Mesenchymal stem cell (in vitro differentiated cells and primary cell): ENCODE measurements around the gene UBP1. TPM values are rescaled to one million over a fixed set of nuclear protein-coding genes. Genes with fewer than 3 reads are reported as not detected.
"Not testable (repeated sequence)": the region's sequence is repeated elsewhere in the genome, so short reads cannot be mapped to it uniquely, and the experiment has no call there.

Experiments used
- DNase-seq: peaks from one replicate; pipeline ENCODE4 v3.0.0-alpha.2; 2013
- H2AFZ ChIP-seq: one replicate; pipeline ENCODE4 v1.6.1; 2013; ENCODE audit warnings: low read depth, mild to moderate bottlenecking, control low read depth, inconsistent platforms, low read length, moderate library complexity
- H2AK5ac ChIP-seq: 2 replicates; pipeline ENCODE4 v1.6.1; 2013; ENCODE audit warnings: low read length, moderate library complexity, mild to moderate bottlenecking, inconsistent platforms; ENCODE audit not compliant: severe bottlenecking
- H2BK120ac ChIP-seq: one replicate; pipeline ENCODE4 v1.6.1; 2013; ENCODE audit warnings: low read depth, mild to moderate bottlenecking, inconsistent platforms, low read length, moderate library complexity
- H2BK12ac ChIP-seq, 2 experiments: one replicate each; pipeline ENCODE4 v1.6.1; 2013; ENCODE audit warnings: inconsistent platforms in 2 of 2, low read length in 2 of 2, mild to moderate bottlenecking in 2 of 2, moderate library complexity in 2 of 2, control low read depth in 1 of 2
- H2BK15ac ChIP-seq: one replicate; pipeline ENCODE4 v1.6.1; 2013; ENCODE audit warnings: mild to moderate bottlenecking, low read depth, inconsistent platforms; ENCODE audit not compliant: poor library complexity, severe bottlenecking
- H2BK5ac ChIP-seq: 2 replicates; pipeline ENCODE4 v1.6.1; 2013; ENCODE audit warnings: low read depth, mild to moderate bottlenecking, low read length, control low read depth, inconsistent platforms; ENCODE audit not compliant: poor library complexity, severe bottlenecking
- H3K14ac ChIP-seq, 2 experiments: one replicate each; pipeline ENCODE4 v1.6.1; 2013; ENCODE audit warnings: inconsistent platforms in 2 of 2, low read length in 2 of 2, control low read depth in 1 of 2, mild to moderate bottlenecking in 1 of 2, moderate library complexity in 1 of 2
- H3K18ac ChIP-seq, 2 experiments: one replicate each; pipeline ENCODE4 v1.6.1; 2013; ENCODE audit warnings: inconsistent platforms in 2 of 2, low read length in 2 of 2, control low read depth in 1 of 2, low read depth in 1 of 2, mild to moderate bottlenecking in 1 of 2
- H3K23ac ChIP-seq, 2 experiments: one replicate each; pipeline ENCODE4 v1.6.1; 2013; ENCODE audit warnings: inconsistent platforms in 2 of 2, low read length in 2 of 2, mild to moderate bottlenecking in 2 of 2, moderate library complexity in 2 of 2, control low read depth in 1 of 2
- H3K27ac ChIP-seq: 2 replicates; pipeline ENCODE4 v1.5.1; 2013; ENCODE audit warnings: mild to moderate bottlenecking, moderate library complexity, low read length, control low read depth, inconsistent platforms; ENCODE audit not compliant: poor library complexity, severe bottlenecking
- H3K27me3 ChIP-seq, 2 experiments: 2 replicates each; pipeline versions ENCODE4 v1.6.1 to v1.7.0; 2013; ENCODE audit warnings: low read length in 2 of 2, mild to moderate bottlenecking in 2 of 2, moderate library complexity in 2 of 2, control low read depth in 1 of 2, inconsistent platforms in 1 of 2; ENCODE audit not compliant: control insufficient read depth in 1 of 2, insufficient read depth in 1 of 2
- H3K36me3 ChIP-seq, 2 experiments: 2 replicates each; pipeline versions ENCODE4 v1.6.1 to v1.7.0; 2013; ENCODE audit warnings: low read length in 2 of 2, control low read depth in 1 of 2, inconsistent platforms in 1 of 2, low read depth in 1 of 2, mild to moderate bottlenecking in 1 of 2; ENCODE audit not compliant: insufficient read depth in 2 of 2, control insufficient read depth in 1 of 2
- H3K4ac ChIP-seq, 2 experiments: one replicate each; pipeline ENCODE4 v1.6.1; 2013; ENCODE audit warnings: inconsistent platforms in 2 of 2, low read length in 2 of 2, mild to moderate bottlenecking in 2 of 2, moderate library complexity in 2 of 2, control low read depth in 1 of 2, low read depth in 1 of 2
- H3K4me1 ChIP-seq: 2 replicates; pipeline ENCODE4 v1.6.1; 2013; ENCODE audit warnings: low read depth, low read length, control low read depth; ENCODE audit not compliant: control insufficient read depth, insufficient read depth
- H3K4me2 ChIP-seq: 2 replicates; pipeline ENCODE4 v1.6.1; 2013; ENCODE audit warnings: low read length, mild to moderate bottlenecking, inconsistent platforms; ENCODE audit not compliant: poor library complexity, severe bottlenecking
- H3K4me3 ChIP-seq, 2 experiments: 2 replicates each; pipeline versions ENCODE4 v1.5.1 to v1.7.0; 2013; ENCODE audit warnings: low read length in 2 of 2, mild to moderate bottlenecking in 2 of 2, control low read depth in 1 of 2, low read depth in 1 of 2; ENCODE audit not compliant: insufficient read depth in 1 of 2
- H3K79me1 ChIP-seq: replicated peaks from 2 replicates; pipeline ENCODE4 v1.6.1; 2013; ENCODE audit warnings: mild to moderate bottlenecking, control low read depth, low read length, inconsistent platforms; ENCODE audit not compliant: poor library complexity, severe bottlenecking
- H3K9ac ChIP-seq: 2 replicates; pipeline ENCODE4 v1.7.0; 2013; ENCODE audit warnings: mild to moderate bottlenecking, low read length, moderate library complexity
- H3K9me3 ChIP-seq: 2 replicates; pipeline ENCODE4 v1.7.0; 2013; ENCODE audit warnings: mild to moderate bottlenecking, low read length; ENCODE audit not compliant: control insufficient read depth
- H4K8ac ChIP-seq: one replicate; pipeline ENCODE4 v1.6.1; 2013; ENCODE audit warnings: inconsistent platforms, mild to moderate bottlenecking, low read length, moderate library complexity
- H4K91ac ChIP-seq: one replicate; pipeline ENCODE4 v1.6.1; 2013; ENCODE audit warnings: mild to moderate bottlenecking, low read length, inconsistent platforms
- small RNA-seq: library from polyadenylated mRNA; stranded (forward); fragments of <200 nt; extraction: miRNeasy Mini kit (QIAGEN cat#:217004); gene quantifications from one replicate; pipeline ENCODE3, GENCODE V24; 2013; ENCODE audit warnings: low read depth

Gene UBP1

GRCh38 chr3:33339758-33340157 lies 100.4 kb downstream of the UBP1 start:
- Histone ChIP-seq H2BK12ac (no peak overlapping the region), H2BK5ac (no peak overlapping the region), H2AK5ac (no peak overlapping the region), H2AFZ (no peak overlapping the region), H4K91ac (no peak overlapping the region), H3K18ac (no peak overlapping the region), H3K23ac (no peak overlapping the region), H4K8ac (no peak overlapping the region), H3K79me1 (peaks cover 1% of the 10 kb centered on the region), H2BK15ac (no peak overlapping the region), H3K4me3 (no peak overlapping the region), H3K36me3 (no peaks in the 10 kb centered on the region), H3K27ac (no peak overlapping the region), H3K14ac (no peak overlapping the region), H3K4ac (no peak overlapping the region), H3K27me3 (no peaks in the 10 kb centered on the region), H3K9me3 (peaks cover 10% of the 10 kb centered on the region), H2BK120ac (no peak overlapping the region), H3K9ac (no peak overlapping the region), H3K4me2 (no peak overlapping the region), H3K4me1 (no peaks in the 10 kb centered on the region)
- DNase-seq, result no peak

DNA sequence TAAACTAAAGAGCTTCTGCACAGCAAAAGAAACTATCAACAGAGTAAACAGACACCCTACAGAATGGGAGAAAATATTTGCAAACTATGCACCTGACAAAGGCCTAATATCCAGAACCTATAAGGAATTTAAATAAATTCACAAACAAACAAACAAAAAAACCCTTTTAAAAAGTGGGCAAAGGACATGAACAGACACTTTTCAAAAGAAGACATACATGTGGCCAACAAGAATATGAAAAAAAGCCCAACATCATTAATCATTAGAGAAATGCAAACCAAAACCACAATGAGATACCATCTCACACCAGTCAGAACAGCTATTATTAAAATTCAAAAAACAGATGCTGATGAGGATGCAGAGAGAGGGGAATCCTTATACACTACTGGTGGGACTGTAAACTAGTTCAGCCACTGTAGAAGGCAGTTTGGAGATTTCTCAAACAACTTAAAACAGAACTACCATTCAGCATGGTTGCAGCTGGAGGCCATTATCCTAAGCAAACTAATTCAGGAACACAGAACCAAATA lies 101.2 kb downstream of the UBP1 start:
- not testable (repeated sequence) for H3K4me1 ChIP-seq, H3K4ac ChIP-seq, H2BK120ac ChIP-seq, H2AFZ ChIP-seq, H2BK15ac ChIP-seq, H3K27ac ChIP-seq, H3K27me3 ChIP-seq, H2AK5ac ChIP-seq, DNase-seq, H3K9ac ChIP-seq, H2BK5ac ChIP-seq, H3K14ac ChIP-seq, H2BK12ac ChIP-seq, H4K91ac ChIP-seq, H3K4me3 ChIP-seq, H3K23ac ChIP-seq, H4K8ac ChIP-seq, H3K36me3 ChIP-seq, H3K79me1 ChIP-seq, H3K4me2 ChIP-seq, H3K18ac ChIP-seq
- peaks cover 18% of the 10 kb centered on the region for H3K9me3 ChIP-seq

Small RNAs within 50 kb of the gene (small RNA-seq; reads per million reads assigned to genes)
- gene RNU7-110P, result not detected
